ENCODE measurements around the gene BZW2.
A peak's percentile ranks its signal among the peaks of the same experiment; 100 is the strongest.

BZW2 gene

DNA sequence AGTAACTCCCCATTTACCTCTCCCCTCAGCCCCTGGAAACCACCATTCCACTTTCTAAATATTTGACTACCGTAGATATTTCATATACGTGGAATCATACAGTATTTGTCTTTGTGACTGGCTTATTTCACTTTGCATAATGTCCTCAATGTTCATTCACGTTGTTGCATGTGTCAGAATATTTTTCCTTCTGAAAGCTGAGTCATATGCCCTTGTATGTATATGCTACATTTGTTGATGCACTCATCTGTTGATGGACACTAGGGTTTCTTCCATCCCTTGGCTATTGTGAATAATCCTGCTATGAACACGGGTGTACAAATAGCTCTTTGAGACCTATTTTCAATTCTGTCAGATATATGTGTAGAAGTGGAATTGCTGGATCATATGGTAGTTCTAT lies 81.8 kb downstream of the BZW2 start:
- TF ChIP-seq EZH2 (IDR thresholded peaks at IDR 0.05) (no peak), POLR2AphosphoS5 (IDR thresholded peaks at IDR 0.05; ENCODE audit: borderline replicate concordance, low read depth, low read length) (no peak)

GRCh38 chr7:16728811-16729210 lies 82.8 kb downstream of the BZW2 start:
- Histone ChIP-seq H3K4me3 (no peak overlapping the region), H3K27ac (no peak overlapping the region), H3K36me3 (ENCODE audit: insufficient read depth, low read length) (no peaks in the 10 kb centered on the region), H3K9ac (ENCODE audit: insufficient read length) (no peak overlapping the region), H3K9me3 (ENCODE audit: low read depth, low read length) (no peaks in the 10 kb centered on the region)
- DNase-seq (ENCODE audit: low read depth, low spot score) = no peak
- TF ChIP-seq EZH2 (IDR thresholded peaks at IDR 0.05) = no peak
- no peak for TF ChIP-seq POLR2AphosphoS5 (IDR thresholded peaks at IDR 0.05; ENCODE audit: borderline replicate concordance, low read depth, low read length)
- no peak for TF ChIP-seq FOXP2 (optimal IDR thresholded peaks at IDR 0.05; ENCODE audit: control extremely low read depth, extremely low read length, insufficient read depth)

More for the DNA sequence above, 81.8 kb downstream of the BZW2 start:
- Histone ChIP-seq H3K9me3 (ENCODE audit: low read depth, low read length) (no peaks in the 10 kb centered on the region), H3K36me3 (ENCODE audit: insufficient read depth, low read length) (no peaks in the 10 kb centered on the region), H3K9ac (ENCODE audit: insufficient read length) (no peak overlapping the region), H3K27ac (no peak overlapping the region), H3K4me3 (no peak overlapping the region)
- DNase-seq (ENCODE audit: low read depth, low spot score) = no peak

- Histone ChIP-seq H3K27ac (peak overlapping the region; percentile 51), H3K9me3 (ENCODE audit: low read depth, low read length) (no peaks in the 10 kb centered on the region), H3K4me3 (no peak overlapping the region), H3K9ac (ENCODE audit: insufficient read length) (no peak overlapping the region), H3K36me3 (ENCODE audit: insufficient read depth, low read length) (no peaks in the 10 kb centered on the region)
- no peak for DNase-seq (ENCODE audit: low read depth, low spot score)
- TF ChIP-seq EZH2 (IDR thresholded peaks at IDR 0.05) (no peak), POLR2AphosphoS5 (IDR thresholded peaks at IDR 0.05; ENCODE audit: borderline replicate concordance, low read depth, low read length) (no peak), FOXP2 (optimal IDR thresholded peaks at IDR 0.05; ENCODE audit: control extremely low read depth, extremely low read length, insufficient read depth) (no peak)
Observed at GRCh38 chr7:16729541-16729940, 83.6 kb downstream of the BZW2 start.

DNA sequence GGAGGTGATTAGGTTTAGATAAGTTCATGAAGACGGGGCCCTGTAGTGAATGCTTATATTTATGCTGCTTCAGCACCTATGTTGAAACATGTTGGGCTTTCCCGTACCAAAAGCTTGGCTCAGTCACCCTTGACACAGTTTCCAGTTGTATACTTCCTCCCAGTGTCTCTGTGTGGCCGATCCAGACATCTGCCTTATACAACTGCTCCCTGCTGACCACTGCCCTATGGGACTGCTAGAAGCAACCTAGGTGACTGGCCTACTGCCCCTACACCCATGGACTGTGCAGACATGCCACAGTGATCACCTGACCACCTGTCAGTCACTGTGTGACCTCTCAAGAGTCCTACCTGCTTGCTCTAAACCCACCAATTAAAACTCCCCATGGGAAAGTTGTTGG lies 85.0 kb downstream of the BZW2 start:
- DNase-seq (ENCODE audit: low read depth, low spot score) = no peak

DNA sequence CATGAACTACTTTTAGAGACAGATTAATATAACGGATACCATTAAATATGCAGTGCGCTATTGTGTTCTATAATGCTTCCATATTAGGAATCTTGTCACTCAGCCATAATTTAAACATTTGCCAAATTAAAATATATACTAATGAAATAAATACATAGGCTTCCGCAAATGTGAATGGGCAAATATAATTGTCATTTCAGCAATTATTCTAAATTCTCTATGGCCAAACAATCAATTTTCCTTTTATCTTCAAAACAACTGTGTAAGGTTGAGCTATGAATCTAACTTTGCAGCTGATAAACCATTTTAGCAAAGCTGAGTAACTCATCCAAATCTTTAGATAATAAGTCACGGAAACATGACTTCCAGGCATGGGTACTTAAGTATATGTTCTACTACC lies 86.8 kb downstream of the BZW2 start:
- Histone ChIP-seq H3K4me3 (no peak overlapping the region), H3K27ac (no peak overlapping the region), H3K9me3 (ENCODE audit: low read depth, low read length) (no peaks in the 10 kb centered on the region), H3K36me3 (ENCODE audit: insufficient read depth, low read length) (no peaks in the 10 kb centered on the region), H3K9ac (ENCODE audit: insufficient read length) (no peak overlapping the region)
- TF ChIP-seq EZH2 (IDR thresholded peaks at IDR 0.05) (no peak), POLR2AphosphoS5 (IDR thresholded peaks at IDR 0.05; ENCODE audit: borderline replicate concordance, low read depth, low read length) (no peak), FOXP2 (optimal IDR thresholded peaks at IDR 0.05; ENCODE audit: control extremely low read depth, extremely low read length, insufficient read depth) (no peak)
- DNase-seq (ENCODE audit: low read depth, low spot score) = no peak

More for the DNA sequence above, 85.0 kb downstream of the BZW2 start:
- no peak for TF ChIP-seq FOXP2 (optimal IDR thresholded peaks at IDR 0.05; ENCODE audit: control extremely low read depth, extremely low read length, insufficient read depth)
- Histone ChIP-seq H3K9ac (ENCODE audit: insufficient read length) (no peak overlapping the region), H3K27ac (no peak overlapping the region), H3K4me3 (no peak overlapping the region), H3K36me3 (ENCODE audit: insufficient read depth, low read length) (no peaks in the 10 kb centered on the region), H3K9me3 (ENCODE audit: low read depth, low read length) (no peaks in the 10 kb centered on the region)

GRCh38 chr7:16734148-16734726 lies 88.3 kb downstream of the BZW2 start:
- no peak for TF ChIP-seq FOXP2 (optimal IDR thresholded peaks at IDR 0.05; ENCODE audit: control extremely low read depth, extremely low read length, insufficient read depth)
- no peak for TF ChIP-seq EZH2 (IDR thresholded peaks at IDR 0.05)
- TF ChIP-seq POLR2AphosphoS5 (IDR thresholded peaks at IDR 0.05; ENCODE audit: borderline replicate concordance, low read depth, low read length) = no peak
- Histone ChIP-seq H3K27ac (no peak overlapping the region), H3K4me3 (no peak overlapping the region), H3K9me3 (ENCODE audit: low read depth, low read length) (no peaks in the 10 kb centered on the region), H3K36me3 (ENCODE audit: insufficient read depth, low read length) (no peaks in the 10 kb centered on the region), H3K9ac (ENCODE audit: insufficient read length) (no peak overlapping the region)
- no peak for DNase-seq (ENCODE audit: low read depth, low spot score)

- TF ChIP-seq EZH2 (IDR thresholded peaks at IDR 0.05) (no peak), POLR2AphosphoS5 (IDR thresholded peaks at IDR 0.05; ENCODE audit: borderline replicate concordance, low read depth, low read length) (no peak), FOXP2 (optimal IDR thresholded peaks at IDR 0.05; ENCODE audit: control extremely low read depth, extremely low read length, insufficient read depth) (no peak)
- DNase-seq (ENCODE audit: low read depth, low spot score) = no peak
Observed at GRCh38 chr7:16735020-16735419, 89.0 kb downstream of the BZW2 start.

GRCh38 chr7:16738011-16738688 lies 92.2 kb downstream of the BZW2 start:
- no peak overlapping the region for H3K9ac ChIP-seq (ENCODE audit: insufficient read length)
- H3K27ac ChIP-seq = no peak overlapping the region
- DNase-seq (ENCODE audit: low read depth, low spot score) = no peak
- no peaks in the 10 kb centered on the region for H3K9me3 ChIP-seq (ENCODE audit: low read depth, low read length)
- no peaks in the 10 kb centered on the region for H3K36me3 ChIP-seq (ENCODE audit: insufficient read depth, low read length)
- no peak overlapping the region for H3K4me3 ChIP-seq
- no peak for TF ChIP-seq FOXP2 (optimal IDR thresholded peaks at IDR 0.05; ENCODE audit: control extremely low read depth, extremely low read length, insufficient read depth)
- TF ChIP-seq POLR2AphosphoS5 (IDR thresholded peaks at IDR 0.05; ENCODE audit: borderline replicate concordance, low read depth, low read length) = no peak
- no peak for TF ChIP-seq EZH2 (IDR thresholded peaks at IDR 0.05)

More at GRCh38 chr7:16735020-16735419, 89.0 kb downstream of the BZW2 start:
- Histone ChIP-seq H3K9me3 (ENCODE audit: low read depth, low read length) (no peaks in the 10 kb centered on the region), H3K36me3 (ENCODE audit: insufficient read depth, low read length) (no peaks in the 10 kb centered on the region), H3K27ac (0 out of 2 replicates have a peak overlapping the region, but pooled peaks have one; percentile 30), H3K9ac (ENCODE audit: insufficient read length) (no peak overlapping the region), H3K4me3 (no peak overlapping the region)

Measured in SK-N-MC (cell line).